Measurements from ENCODE around the gene FOLR2. TPM values are rescaled to one million over a fixed set of nuclear protein-coding genes. Genes with fewer than 3 reads are reported as not detected.
"Not testable (repeated sequence)": the region's sequence is repeated elsewhere in the genome, so short reads cannot be mapped to it uniquely, and the experiment has no call there.

Gene FOLR2
- not detected for polyA plus RNA-seq (2013, experiment 1 of 2)
- polyA plus RNA-seq (2013, experiment 2 of 2) = not detected

DNA sequence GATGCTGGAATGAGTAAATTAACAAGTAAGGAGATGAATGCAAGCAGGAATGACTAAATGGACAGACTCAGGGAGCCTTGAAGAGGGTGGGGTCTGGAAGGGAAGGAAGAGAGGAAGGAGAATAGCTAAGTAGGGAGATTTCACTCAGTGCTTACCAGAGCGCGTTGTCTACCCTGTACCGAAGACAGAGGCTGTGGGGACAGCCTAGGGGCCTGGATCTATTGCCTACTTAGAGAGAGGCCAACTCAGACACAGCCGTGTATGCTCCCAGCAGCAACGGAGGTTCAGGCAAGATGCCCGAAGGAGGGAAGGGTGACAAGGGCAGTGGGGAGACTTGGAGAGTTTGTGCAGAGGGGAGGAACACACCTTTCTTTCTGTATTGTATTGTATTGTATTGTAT is at the start of gene FOLR2:
FOLR2 (plus strand) TSS at position 157 of the 400 bp plus-strand sequence. CDS start 1,791 bp downstream, outside the sequence.
- no peak within 1 kb of the TSS for H3K4me3 ChIP-seq (ENCODE audit: low read length)
- WGBS (ENCODE audit: extremely low coverage, insufficient coverage, low lambda C conversion rate) = no CpG with 5 or more reads among the region's 6 CpGs

DNA sequence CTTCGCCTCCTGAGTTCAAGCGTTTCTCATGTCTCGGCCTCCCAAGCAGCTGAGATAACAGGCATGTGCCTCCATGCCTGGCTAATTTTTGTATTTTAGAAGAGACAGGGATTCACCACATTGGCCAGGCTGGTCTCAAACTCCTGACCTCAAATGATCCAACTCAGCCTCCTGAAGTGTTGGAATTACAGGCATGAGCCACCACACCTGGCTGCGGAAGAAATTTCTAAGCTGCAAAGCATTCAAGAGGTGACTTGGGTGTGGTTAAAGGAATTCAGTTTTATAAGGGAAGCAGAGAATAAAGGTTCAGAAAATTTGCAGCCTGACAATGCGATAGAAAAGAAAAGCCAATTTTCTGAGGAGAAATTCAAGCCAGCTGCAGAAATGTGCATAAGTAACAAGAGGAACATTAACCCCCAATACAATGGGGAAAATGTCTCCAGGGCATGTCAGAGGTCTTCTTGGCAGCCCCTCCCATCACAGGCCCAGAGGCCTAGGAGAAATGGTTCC is 47.5 kb upstream of the FOLR2 start:
- H4K5ac ChIP-seq (ENCODE audit: low read length); H3K27ac ChIP-seq (ENCODE audit: low read depth, low read length); H3K4ac ChIP-seq (ENCODE audit: low read depth, low read length); H3K4me1 ChIP-seq (ENCODE audit: control insufficient read depth, low read depth, low read length); H4K8ac ChIP-seq (ENCODE audit: low read depth, low read length); H3K23ac ChIP-seq (ENCODE audit: low read length); H3K4me2 ChIP-seq (ENCODE audit: low read length); H3K27me3 ChIP-seq (ENCODE audit: insufficient read depth, low read length, poor library complexity); H3K18ac ChIP-seq (ENCODE audit: low read length); H2BK120ac ChIP-seq (ENCODE audit: low read depth, low read length); DNase-seq; H2BK5ac ChIP-seq (ENCODE audit: low read length); H3K9ac ChIP-seq (ENCODE audit: low read length); H2AK5ac ChIP-seq (ENCODE audit: low read length); H3K56ac ChIP-seq (ENCODE audit: low read length); H3K79me2 ChIP-seq (ENCODE audit: control insufficient read depth, insufficient read depth, low read length); H3K4me3 ChIP-seq (ENCODE audit: low read length); H3K79me1 ChIP-seq (ENCODE audit: low read length); H3K36me3 ChIP-seq (ENCODE audit: control insufficient read depth, insufficient read depth, low read length); H2BK15ac ChIP-seq (replicated peaks; ENCODE audit: low read depth): not testable (repeated sequence)
- WGBS (ENCODE audit: extremely low coverage, insufficient coverage, low lambda C conversion rate) = no CpG with 5 or more reads among the region's 5 CpGs

More for the DNA sequence above, at the start of gene FOLR2:
- Histone ChIP-seq H3K23ac (ENCODE audit: low read length) (no peak within 1 kb of the TSS), H3K27me3 (ENCODE audit: insufficient read depth, low read length, poor library complexity) (no peaks in the 10 kb centered on the region), H4K8ac (ENCODE audit: low read depth, low read length) (no peak within 1 kb of the TSS), H4K5ac (ENCODE audit: low read length) (no peak within 1 kb of the TSS), H3K36me3 (ENCODE audit: control insufficient read depth, insufficient read depth, low read length) (no peaks in the 10 kb centered on the region), H3K4me2 (ENCODE audit: low read length) (no peak within 1 kb of the TSS), H2AK5ac (ENCODE audit: low read length) (no peak within 1 kb of the TSS), H3K79me2 (ENCODE audit: control insufficient read depth, insufficient read depth, low read length) (no peaks in the 10 kb centered on the region), H3K79me1 (ENCODE audit: low read length) (no peaks in the 10 kb centered on the region), H3K56ac (ENCODE audit: low read length) (no peak within 1 kb of the TSS), H3K18ac (ENCODE audit: low read length) (no peak within 1 kb of the TSS), H3K4me1 (ENCODE audit: control insufficient read depth, low read depth, low read length) (peaks cover 1% of the 10 kb centered on the region), H2BK5ac (ENCODE audit: low read length) (no peak within 1 kb of the TSS), H3K27ac (ENCODE audit: low read depth, low read length) (no peak within 1 kb of the TSS), H3K9ac (ENCODE audit: low read length) (no peak within 1 kb of the TSS), H2BK15ac (replicated peaks; ENCODE audit: low read depth) (no peak within 1 kb of the TSS), H2BK120ac (ENCODE audit: low read depth, low read length) (no peak within 1 kb of the TSS), H3K4ac (ENCODE audit: low read depth, low read length) (no peak within 1 kb of the TSS)
- no peak for DNase-seq

DNA sequence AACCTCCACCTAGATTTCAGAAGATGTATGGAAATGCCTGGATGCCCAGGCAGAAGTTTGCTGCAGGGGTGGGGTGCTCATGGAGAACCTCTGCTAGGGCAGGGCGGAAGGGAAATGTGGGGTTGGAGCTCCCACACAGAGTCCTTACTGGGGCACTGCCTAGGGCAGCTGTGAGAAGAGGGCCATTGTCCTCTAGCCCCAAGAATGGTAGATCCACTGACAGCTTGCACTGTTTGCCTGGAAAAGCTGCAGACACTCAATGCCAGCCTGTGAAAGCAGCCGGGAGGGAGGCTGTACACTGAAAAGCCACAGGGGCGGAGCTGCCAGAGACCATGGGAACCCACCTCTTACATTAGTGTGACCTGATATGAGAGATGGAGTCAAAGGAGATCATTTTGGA is 46.8 kb upstream of the FOLR2 start:
- H4K8ac ChIP-seq (ENCODE audit: low read depth, low read length); H3K18ac ChIP-seq (ENCODE audit: low read length); H2AK5ac ChIP-seq (ENCODE audit: low read length); H3K79me1 ChIP-seq (ENCODE audit: low read length); H3K36me3 ChIP-seq (ENCODE audit: control insufficient read depth, insufficient read depth, low read length); H4K5ac ChIP-seq (ENCODE audit: low read length); H3K56ac ChIP-seq (ENCODE audit: low read length); H3K4me1 ChIP-seq (ENCODE audit: control insufficient read depth, low read depth, low read length); H3K4ac ChIP-seq (ENCODE audit: low read depth, low read length); H3K27me3 ChIP-seq (ENCODE audit: insufficient read depth, low read length, poor library complexity); H3K27ac ChIP-seq (ENCODE audit: low read depth, low read length); H3K23ac ChIP-seq (ENCODE audit: low read length); H2BK15ac ChIP-seq (replicated peaks; ENCODE audit: low read depth); H2BK5ac ChIP-seq (ENCODE audit: low read length); DNase-seq; H2BK120ac ChIP-seq (ENCODE audit: low read depth, low read length); H3K4me2 ChIP-seq (ENCODE audit: low read length); H3K4me3 ChIP-seq (ENCODE audit: low read length); H3K9ac ChIP-seq (ENCODE audit: low read length); H3K79me2 ChIP-seq (ENCODE audit: control insufficient read depth, insufficient read depth, low read length): not testable (repeated sequence)
- no CpG with 5 or more reads among the region's 3 CpGs for WGBS (ENCODE audit: extremely low coverage, insufficient coverage, low lambda C conversion rate)

DNA sequence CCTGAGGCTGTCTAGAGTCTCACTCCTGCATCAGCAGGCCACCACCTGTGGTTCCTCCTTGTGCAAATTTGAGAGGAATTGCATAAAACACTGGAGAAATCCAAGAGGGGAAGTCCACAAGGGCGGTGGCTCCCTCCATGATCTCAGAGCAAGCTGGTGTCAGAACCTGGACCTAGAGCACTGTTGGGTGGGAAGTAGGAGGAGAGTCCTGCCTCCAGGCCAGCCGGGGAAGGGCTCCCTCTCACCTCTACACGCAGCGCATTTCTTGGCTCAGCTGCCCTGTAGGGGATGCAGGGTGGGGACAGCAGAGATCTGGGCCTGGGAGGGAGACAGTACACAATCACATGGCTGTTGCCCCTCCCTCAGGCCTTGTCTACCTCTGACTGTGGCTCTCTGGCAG is 44.6 kb upstream of the FOLR2 start:
- not testable (repeated sequence) for H3K79me2 ChIP-seq (ENCODE audit: control insufficient read depth, insufficient read depth, low read length); H3K23ac ChIP-seq (ENCODE audit: low read length); H4K8ac ChIP-seq (ENCODE audit: low read depth, low read length); H4K5ac ChIP-seq (ENCODE audit: low read length); H3K56ac ChIP-seq (ENCODE audit: low read length); H2BK5ac ChIP-seq (ENCODE audit: low read length); DNase-seq; H2BK120ac ChIP-seq (ENCODE audit: low read depth, low read length); H3K79me1 ChIP-seq (ENCODE audit: low read length); H3K27me3 ChIP-seq (ENCODE audit: insufficient read depth, low read length, poor library complexity); H3K18ac ChIP-seq (ENCODE audit: low read length); H3K4me1 ChIP-seq (ENCODE audit: control insufficient read depth, low read depth, low read length); H2AK5ac ChIP-seq (ENCODE audit: low read length); H3K4me3 ChIP-seq (ENCODE audit: low read length); H3K27ac ChIP-seq (ENCODE audit: low read depth, low read length); H3K36me3 ChIP-seq (ENCODE audit: control insufficient read depth, insufficient read depth, low read length); H2BK15ac ChIP-seq (replicated peaks; ENCODE audit: low read depth); H3K4ac ChIP-seq (ENCODE audit: low read depth, low read length); H3K9ac ChIP-seq (ENCODE audit: low read length); H3K4me2 ChIP-seq (ENCODE audit: low read length)
- WGBS (ENCODE audit: extremely low coverage, insufficient coverage, low lambda C conversion rate) = no CpG with 5 or more reads among the region's 4 CpGs

DNA sequence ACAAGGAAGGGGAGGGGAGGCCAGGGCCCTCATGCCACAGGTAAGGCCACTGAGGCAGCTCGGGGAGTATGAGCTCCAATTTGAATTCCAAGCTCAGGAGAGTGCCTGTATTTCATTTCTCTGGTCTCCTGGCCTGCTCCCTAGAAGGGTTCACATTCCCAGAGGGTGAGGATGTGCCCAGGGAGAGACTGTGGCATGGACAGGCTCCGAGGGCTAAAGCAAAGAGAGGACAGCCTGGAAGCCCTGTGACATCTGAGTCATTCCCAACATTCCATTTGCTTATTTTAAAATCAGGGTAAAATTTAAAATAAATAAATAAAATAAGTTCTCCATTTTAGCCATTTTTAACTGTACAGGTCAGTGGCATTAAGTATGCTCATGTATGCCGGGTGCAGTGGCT is 43.3 kb upstream of the FOLR2 start:
- H4K5ac ChIP-seq (ENCODE audit: low read length) = no peak overlapping the region
- H3K36me3 ChIP-seq (ENCODE audit: control insufficient read depth, insufficient read depth, low read length) = no peaks in the 10 kb centered on the region
- no peak overlapping the region for H2BK120ac ChIP-seq (ENCODE audit: low read depth, low read length)
- H3K79me2 ChIP-seq (ENCODE audit: control insufficient read depth, insufficient read depth, low read length) = no peaks in the 10 kb centered on the region
- WGBS (ENCODE audit: extremely low coverage, insufficient coverage, low lambda C conversion rate) = no CpG with 5 or more reads among the region's 3 CpGs
- no peak overlapping the region for H2BK5ac ChIP-seq (ENCODE audit: low read length)
- no peak overlapping the region for H2AK5ac ChIP-seq (ENCODE audit: low read length)
- no peak overlapping the region for H3K4me2 ChIP-seq (ENCODE audit: low read length)
- H3K23ac ChIP-seq (ENCODE audit: low read length) = no peak overlapping the region
- H3K9ac ChIP-seq (ENCODE audit: low read length) = no peak overlapping the region
- H3K4ac ChIP-seq (ENCODE audit: low read depth, low read length) = no peak overlapping the region
- no peaks in the 10 kb centered on the region for H3K4me1 ChIP-seq (ENCODE audit: control insufficient read depth, low read depth, low read length)
- H3K56ac ChIP-seq (ENCODE audit: low read length) = no peak overlapping the region
- no peak overlapping the region for H4K8ac ChIP-seq (ENCODE audit: low read depth, low read length)
- no peaks in the 10 kb centered on the region for H3K27me3 ChIP-seq (ENCODE audit: insufficient read depth, low read length, poor library complexity)
- DNase-seq = no peak
- no peak overlapping the region for H2BK15ac ChIP-seq (replicated peaks; ENCODE audit: low read depth)
- H3K79me1 ChIP-seq (ENCODE audit: low read length) = no peaks in the 10 kb centered on the region
- no peak overlapping the region for H3K18ac ChIP-seq (ENCODE audit: low read length)
- H3K4me3 ChIP-seq (ENCODE audit: low read length) = no peak overlapping the region
- no peak overlapping the region for H3K27ac ChIP-seq (ENCODE audit: low read depth, low read length)
